GM23338 (cell line): ENCODE data around the gene MYNN. TPM values are rescaled to one million over a fixed set of nuclear protein-coding genes. Genes with fewer than 3 reads are reported as not detected.

ENCODE experiments used
- CREB1 ChIP-seq: fragments of 250-450 bp; sonication (Bioruptor Pico); IDR thresholded peaks from 2 replicates; pipeline ENCODE4 v1.5.0; 2020; ENCODE audit warnings: low read depth, mild to moderate bottlenecking, moderate library complexity
- JUNB ChIP-seq: IDR thresholded peaks from one replicate; pipeline ENCODE4 v1.6.1; 2016; ENCODE audit warnings: antibody characterized with exemption; ENCODE audit not compliant: unreplicated experiment
- polyA plus RNA-seq: library from polyadenylated mRNA; unstranded; fragments of >200 nt; fragmentation: Nextera tagmentation; extraction: Ambion mirVana; gene quantifications from 2 replicates; pipeline ENCODE4 v1.2.1, GENCODE V29; 2016
- total RNA-seq: library from RNA; depleted of rRNA; stranded (reverse); fragments of >200 nt; shearing (Covaris generic); gene quantifications from 2 replicates; pipeline ENCODE4 v1.2.3, GENCODE V29; 2014
- TF ChIP-seq, protein P1 (sequence below): fragments of 250-450 bp; sonication (Bioruptor Pico); IDR thresholded peaks from 2 replicates; pipeline ENCODE4 v1.5.0; 2020; ENCODE audit warnings: mild to moderate bottlenecking, moderate library complexity
- TF ChIP-seq, protein P2 (sequence below), 2 experiments: fragments of 200-600 bp in 1 of 2; sonication (generic) in 1 of 2; conservative IDR thresholded peaks; 2 replicates each; pipeline versions ENCODE4 v1.5.1 to v1.6.1; 2016 to 2017; ENCODE audit warnings: antibody characterized with exemption in 2 of 2, low read depth in 2 of 2, mild to moderate bottlenecking in 2 of 2, moderate library complexity in 1 of 2

Gene MYNN
- total and polyA plus RNA-seq, 2 experiments from 2014 or later = 14.2 to 19.4 TPM

DNA sequence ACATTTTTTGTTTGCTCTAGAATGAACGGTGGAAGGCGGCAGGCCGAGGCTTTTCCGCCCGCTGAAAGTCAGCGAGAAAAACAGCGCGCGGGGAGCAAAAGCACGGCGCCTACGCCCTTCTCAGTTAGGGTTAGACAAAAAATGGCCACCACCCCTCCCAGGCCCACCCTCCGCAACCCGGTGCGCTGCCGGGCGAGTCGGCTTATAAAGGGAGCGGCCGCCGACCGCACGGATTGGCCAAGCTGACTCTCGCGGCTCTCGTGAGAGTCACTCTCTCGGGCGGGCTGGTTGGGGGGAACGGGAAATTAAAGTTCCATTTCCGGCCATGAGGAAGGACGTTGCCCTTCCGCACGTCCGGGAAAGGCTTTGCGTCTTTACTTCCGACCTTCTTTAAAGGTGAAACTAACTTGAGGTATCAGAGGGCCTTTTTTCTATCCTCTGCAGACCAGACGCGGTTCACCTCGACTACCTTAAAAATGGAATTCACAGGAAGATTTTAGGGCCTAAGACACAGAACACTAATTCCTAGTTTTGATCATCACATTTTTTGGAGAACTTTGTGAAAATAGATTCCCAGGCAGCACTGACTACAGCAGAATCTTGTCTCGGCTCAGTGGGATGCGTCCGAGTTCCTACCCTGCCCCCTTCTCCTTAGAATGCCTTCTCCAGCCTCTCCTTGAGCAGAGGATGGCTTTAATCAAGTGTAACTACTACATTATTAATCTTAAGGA is 8.1 kb upstream of the MYNN start, which contains the start of gene TERC (continued):
- TF ChIP-seq, protein P1, sequence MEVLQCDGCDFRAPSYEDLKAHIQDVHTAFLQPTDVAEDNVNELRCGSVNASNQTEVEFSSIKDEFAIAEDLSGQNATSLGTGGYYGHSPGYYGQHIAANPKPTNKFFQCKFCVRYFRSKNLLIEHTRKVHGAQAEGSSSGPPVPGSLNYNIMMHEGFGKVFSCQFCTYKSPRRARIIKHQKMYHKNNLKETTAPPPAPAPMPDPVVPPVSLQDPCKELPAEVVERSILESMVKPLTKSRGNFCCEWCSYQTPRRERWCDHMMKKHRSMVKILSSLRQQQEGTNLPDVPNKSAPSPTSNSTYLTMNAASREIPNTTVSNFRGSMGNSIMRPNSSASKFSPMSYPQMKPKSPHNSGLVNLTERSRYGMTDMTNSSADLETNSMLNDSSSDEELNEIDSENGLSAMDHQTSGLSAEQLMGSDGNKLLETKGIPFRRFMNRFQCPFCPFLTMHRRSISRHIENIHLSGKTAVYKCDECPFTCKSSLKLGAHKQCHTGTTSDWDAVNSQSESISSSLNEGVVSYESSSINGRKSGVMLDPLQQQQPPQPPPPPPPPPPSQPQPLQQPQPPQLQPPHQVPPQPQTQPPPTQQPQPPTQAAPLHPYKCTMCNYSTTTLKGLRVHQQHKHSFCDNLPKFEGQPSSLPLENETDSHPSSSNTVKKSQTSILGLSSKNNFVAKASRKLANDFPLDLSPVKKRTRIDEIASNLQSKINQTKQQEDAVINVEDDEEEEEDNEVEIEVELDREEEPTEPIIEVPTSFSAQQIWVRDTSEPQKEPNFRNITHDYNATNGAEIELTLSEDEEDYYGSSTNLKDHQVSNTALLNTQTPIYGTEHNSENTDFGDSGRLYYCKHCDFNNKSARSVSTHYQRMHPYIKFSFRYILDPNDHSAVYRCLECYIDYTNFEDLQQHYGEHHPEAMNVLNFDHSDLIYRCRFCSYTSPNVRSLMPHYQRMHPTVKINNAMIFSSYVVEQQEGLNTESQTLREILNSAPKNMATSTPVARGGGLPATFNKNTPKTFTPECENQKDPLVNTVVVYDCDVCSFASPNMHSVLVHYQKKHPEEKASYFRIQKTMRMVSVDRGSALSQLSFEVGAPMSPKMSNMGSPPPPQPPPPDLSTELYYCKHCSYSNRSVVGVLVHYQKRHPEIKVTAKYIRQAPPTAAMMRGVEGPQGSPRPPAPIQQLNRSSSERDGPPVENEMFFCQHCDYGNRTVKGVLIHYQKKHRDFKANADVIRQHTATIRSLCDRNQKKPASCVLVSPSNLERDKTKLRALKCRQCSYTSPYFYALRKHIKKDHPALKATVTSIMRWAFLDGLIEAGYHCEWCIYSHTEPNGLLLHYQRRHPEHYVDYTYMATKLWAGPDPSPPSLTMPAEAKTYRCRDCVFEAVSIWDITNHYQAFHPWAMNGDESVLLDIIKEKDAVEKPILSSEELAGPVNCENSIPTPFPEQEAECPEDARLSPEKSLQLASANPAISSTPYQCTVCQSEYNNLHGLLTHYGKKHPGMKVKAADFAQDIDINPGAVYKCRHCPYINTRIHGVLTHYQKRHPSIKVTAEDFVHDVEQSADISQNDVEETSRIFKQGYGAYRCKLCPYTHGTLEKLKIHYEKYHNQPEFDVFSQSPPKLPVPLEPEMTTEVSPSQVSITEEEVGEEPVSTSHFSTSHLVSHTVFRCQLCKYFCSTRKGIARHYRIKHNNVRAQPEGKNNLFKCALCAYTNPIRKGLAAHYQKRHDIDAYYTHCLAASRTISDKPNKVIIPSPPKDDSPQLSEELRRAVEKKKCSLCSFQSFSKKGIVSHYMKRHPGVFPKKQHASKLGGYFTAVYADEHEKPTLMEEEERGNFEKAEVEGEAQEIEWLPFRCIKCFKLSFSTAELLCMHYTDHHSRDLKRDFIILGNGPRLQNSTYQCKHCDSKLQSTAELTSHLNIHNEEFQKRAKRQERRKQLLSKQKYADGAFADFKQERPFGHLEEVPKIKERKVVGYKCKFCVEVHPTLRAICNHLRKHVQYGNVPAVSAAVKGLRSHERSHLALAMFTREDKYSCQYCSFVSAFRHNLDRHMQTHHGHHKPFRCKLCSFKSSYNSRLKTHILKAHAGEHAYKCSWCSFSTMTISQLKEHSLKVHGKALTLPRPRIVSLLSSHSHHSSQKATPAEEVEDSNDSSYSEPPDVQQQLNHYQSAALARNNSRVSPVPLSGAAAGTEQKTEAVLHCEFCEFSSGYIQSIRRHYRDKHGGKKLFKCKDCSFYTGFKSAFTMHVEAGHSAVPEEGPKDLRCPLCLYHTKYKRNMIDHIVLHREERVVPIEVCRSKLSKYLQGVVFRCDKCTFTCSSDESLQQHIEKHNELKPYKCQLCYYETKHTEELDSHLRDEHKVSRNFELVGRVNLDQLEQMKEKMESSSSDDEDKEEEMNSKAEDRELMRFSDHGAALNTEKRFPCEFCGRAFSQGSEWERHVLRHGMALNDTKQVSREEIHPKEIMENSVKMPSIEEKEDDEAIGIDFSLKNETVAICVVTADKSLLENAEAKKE = no peak
- TF ChIP-seq JUNB (no peak), CREB1 (CRISPR knock-in tag) (peak; percentile 45)
- TF ChIP-seq, protein P2, sequence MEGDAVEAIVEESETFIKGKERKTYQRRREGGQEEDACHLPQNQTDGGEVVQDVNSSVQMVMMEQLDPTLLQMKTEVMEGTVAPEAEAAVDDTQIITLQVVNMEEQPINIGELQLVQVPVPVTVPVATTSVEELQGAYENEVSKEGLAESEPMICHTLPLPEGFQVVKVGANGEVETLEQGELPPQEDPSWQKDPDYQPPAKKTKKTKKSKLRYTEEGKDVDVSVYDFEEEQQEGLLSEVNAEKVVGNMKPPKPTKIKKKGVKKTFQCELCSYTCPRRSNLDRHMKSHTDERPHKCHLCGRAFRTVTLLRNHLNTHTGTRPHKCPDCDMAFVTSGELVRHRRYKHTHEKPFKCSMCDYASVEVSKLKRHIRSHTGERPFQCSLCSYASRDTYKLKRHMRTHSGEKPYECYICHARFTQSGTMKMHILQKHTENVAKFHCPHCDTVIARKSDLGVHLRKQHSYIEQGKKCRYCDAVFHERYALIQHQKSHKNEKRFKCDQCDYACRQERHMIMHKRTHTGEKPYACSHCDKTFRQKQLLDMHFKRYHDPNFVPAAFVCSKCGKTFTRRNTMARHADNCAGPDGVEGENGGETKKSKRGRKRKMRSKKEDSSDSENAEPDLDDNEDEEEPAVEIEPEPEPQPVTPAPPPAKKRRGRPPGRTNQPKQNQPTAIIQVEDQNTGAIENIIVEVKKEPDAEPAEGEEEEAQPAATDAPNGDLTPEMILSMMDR (conservative IDR thresholded peaks at IDR 0.05; ENCODE audit: low read depth in 2 of 2) = no peak
